Psoas muscle (tissue), 8 donors: Measurements from ENCODE around the gene KCNH2. TPM values are rescaled to one million over a fixed set of nuclear protein-coding genes. Genes with fewer than 3 reads are reported as not detected.
"Not testable (repeated sequence)": the region's sequence is repeated elsewhere in the genome, so short reads cannot be mapped to it uniquely, and the experiment has no call there.

Experiments
- ATAC-seq, 4 donors: fragments of 200-7000 bp; cut with Tn5 transposase; one replicate each; pipeline ENCODE4 v1.9.1; 2020; ENCODE audit warnings: moderate library complexity in 3 of 4, mild to moderate bottlenecking in 2 of 4
- DNase-seq, 2 donors: peaks; one replicate each; pipeline ENCODE4 v3.0.0-alpha.2; 2020
- H3K27ac ChIP-seq: fragments of 200-600 bp; one replicate; pipeline ENCODE4 v1.8.0; 2022
- H3K27me3 ChIP-seq, 3 donors: fragments of 200-600 bp in 1 of 3; one replicate each; pipeline versions ENCODE4 v1.6.1 to v1.8.0; 2013 to 2022; ENCODE audit warnings: low read length in 2 of 3, mild to moderate bottlenecking in 2 of 3, moderate library complexity in 1 of 3; ENCODE audit not compliant: insufficient read depth in 3 of 3
- H3K36me3 ChIP-seq, 2 donors: fragments of 200-600 bp in 1 of 2; one replicate each; pipeline versions ENCODE4 v1.6.1 to v1.8.0; 2013 to 2022; ENCODE audit warnings: low read depth in 1 of 2, mild to moderate bottlenecking in 1 of 2, moderate library complexity in 1 of 2; ENCODE audit not compliant: insufficient read depth in 1 of 2
- H3K4me1 ChIP-seq: fragments of 200-600 bp; one replicate; pipeline ENCODE4 v1.8.0; 2022
- H3K4me3 ChIP-seq: fragments of 200-600 bp; one replicate; pipeline ENCODE4 v1.8.0; 2022; ENCODE audit warnings: mild to moderate bottlenecking
- H3K9me3 ChIP-seq: fragments of 200-600 bp; one replicate; pipeline ENCODE4 v1.8.0; 2022
- WGBS, 3 donors: extraction: QIAGEN DNeasy Blood & Tissue Kit; methylation state at CpG; one replicate each; pipeline versions ENCODE4 v1.1.6 to v1.1.7; 2013; 5-methylcytosine and 5-hydroxymethylcytosine counted together
- intact Hi-C, 2 donors: fragments of 100-400 bp; cut with DNase I; formaldehyde crosslinking; loops; one replicate each; pipeline versions ENCODE4 v1.11.0 to v1.14.2; 2022
- long read RNA-seq, 2 donors: library from polyadenylated mRNA; unstranded; transcript quantifications; one replicate each; pipeline ENCODE4 v2.0.0, GENCODE V29; 2021
- polyA plus RNA-seq, 3 donors: library from polyadenylated mRNA; stranded (reverse); fragments of 200-250 nt; gene quantifications; one replicate each; pipeline ENCODE4 v1.2.3, GENCODE V29; 2013
- total RNA-seq, 4 donors: library from RNA; stranded (reverse); fragmentation: NEBNext Ultra II Directional in 2 of 4; extraction: Animal tissue kit (Norgen Biotek cat#: 25700) in 2 of 4; gene quantifications; one replicate each; pipeline versions ENCODE4 v1.2.1 to v1.2.4, GENCODE V29; 2021 to 2023
- TF ChIP-seq, protein P1 (sequence below): fragments of 200-600 bp; IDR thresholded peaks from one replicate; pipeline ENCODE4 v1.8.0; 2022; ENCODE audit warnings: antibody characterized with exemption
- donor health status: healthy with polysubstance abuse.
- donor health status: DM: no; HTN: no; CAD: no; lungs with moderate emphysema.
- donor health status: Bipolar disorder and iron deficiency.
- donor health status: healthy.
- donor health status: DM: yes; HTN: yes; CAD: no.
- donor health status: DM: no; HTN: no; CAD: no.
- donor health status: DM: no; HTN: no; CAD: no.
- donor health status: DM: yes; HTN: yes; CAD: no.

KCNH2 gene
- under 1 TPM; 0.21 to 0.39 (median 0.22) TPM for total RNA-seq
- polyA plus RNA-seq = under 1 TPM; 0.18 to 0.48 (median 0.20) TPM
- long read RNA-seq, donor 1 = 0 reads
- long read RNA-seq, donor 2, partial matches to known transcripts = 1 of 2 reads
- long read RNA-seq, donor 2, other reads (novel, unspliced or antisense) = 0 of 2 reads

- peaks cover 5% of the 10 kb centered on the region for H3K4me1 ChIP-seq
- 0 to 7% (median 1%) methylated on average over 15 to 81 of the region's 81 CpGs for WGBS, 3 donors
- TF ChIP-seq, protein P1, sequence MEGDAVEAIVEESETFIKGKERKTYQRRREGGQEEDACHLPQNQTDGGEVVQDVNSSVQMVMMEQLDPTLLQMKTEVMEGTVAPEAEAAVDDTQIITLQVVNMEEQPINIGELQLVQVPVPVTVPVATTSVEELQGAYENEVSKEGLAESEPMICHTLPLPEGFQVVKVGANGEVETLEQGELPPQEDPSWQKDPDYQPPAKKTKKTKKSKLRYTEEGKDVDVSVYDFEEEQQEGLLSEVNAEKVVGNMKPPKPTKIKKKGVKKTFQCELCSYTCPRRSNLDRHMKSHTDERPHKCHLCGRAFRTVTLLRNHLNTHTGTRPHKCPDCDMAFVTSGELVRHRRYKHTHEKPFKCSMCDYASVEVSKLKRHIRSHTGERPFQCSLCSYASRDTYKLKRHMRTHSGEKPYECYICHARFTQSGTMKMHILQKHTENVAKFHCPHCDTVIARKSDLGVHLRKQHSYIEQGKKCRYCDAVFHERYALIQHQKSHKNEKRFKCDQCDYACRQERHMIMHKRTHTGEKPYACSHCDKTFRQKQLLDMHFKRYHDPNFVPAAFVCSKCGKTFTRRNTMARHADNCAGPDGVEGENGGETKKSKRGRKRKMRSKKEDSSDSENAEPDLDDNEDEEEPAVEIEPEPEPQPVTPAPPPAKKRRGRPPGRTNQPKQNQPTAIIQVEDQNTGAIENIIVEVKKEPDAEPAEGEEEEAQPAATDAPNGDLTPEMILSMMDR = no peak
- no peaks in the 10 kb centered on the region for H3K36me3 ChIP-seq
- peak in 2 of 4 donors; percentile 23 to 65 for ATAC-seq
- no peaks in the 10 kb centered on the region for H3K9me3 ChIP-seq
- no peak for DNase-seq
- H3K27me3 ChIP-seq = peaks cover 0 to 89% (median 25%) of the 10 kb centered on the region in 3 donors
- H3K27ac ChIP-seq = no peak within 1 kb of the TSS
- peak within 1 kb of the TSS; percentile 52 for H3K4me3 ChIP-seq
- intact Hi-C loops = no loop called here
Measured at GRCh38 chr7:150978126-150978789, at the start of gene KCNH2. KCNH2 (minus strand) TSS chr7:150978321; CDS start chr7:150977913, 408 bp downstream.

DNA sequence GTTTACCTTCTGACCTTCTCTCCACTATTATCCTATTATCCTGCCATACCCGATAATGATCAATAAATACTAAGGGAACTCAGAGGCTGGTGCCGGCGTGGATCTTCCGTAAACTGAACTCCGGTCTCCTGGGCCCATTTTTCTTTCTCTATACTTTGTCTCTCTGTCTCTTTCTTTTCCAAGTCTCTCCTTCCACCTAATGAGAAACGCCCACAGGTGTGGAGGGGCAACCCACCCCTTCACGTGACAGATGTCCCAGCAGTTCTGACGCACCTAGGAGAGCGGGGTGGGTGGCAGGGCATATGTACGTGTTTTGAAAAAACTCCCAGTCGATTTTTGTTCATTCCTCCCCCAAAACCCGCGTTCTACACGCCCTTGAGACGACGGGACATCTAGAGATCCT, 49.6 kb upstream of the KCNH2 start:
- Histone ChIP-seq H3K27ac (peak overlapping the region; percentile 88), H3K4me3 (peak overlapping the region; percentile 82), H3K36me3 (peaks cover 0 to 16% of the 10 kb centered on the region in 2 donors)
- WGBS, 3 donors = 7 to 11% (median 10%) methylated on average over 16 of the region's 16 CpGs
- not testable (repeated sequence) for H3K4me1 ChIP-seq, H3K9me3 ChIP-seq, H3K27me3 ChIP-seq, DNase-seq
- intact Hi-C loops = loop anchor here in 1 of 2 donors (5.0 kb wide), 1 partner anchor 85 kb away; no protein-coding TSS in a partner anchor
- ATAC-seq = peak in 1 of 4 donors; percentile 0

DNA sequence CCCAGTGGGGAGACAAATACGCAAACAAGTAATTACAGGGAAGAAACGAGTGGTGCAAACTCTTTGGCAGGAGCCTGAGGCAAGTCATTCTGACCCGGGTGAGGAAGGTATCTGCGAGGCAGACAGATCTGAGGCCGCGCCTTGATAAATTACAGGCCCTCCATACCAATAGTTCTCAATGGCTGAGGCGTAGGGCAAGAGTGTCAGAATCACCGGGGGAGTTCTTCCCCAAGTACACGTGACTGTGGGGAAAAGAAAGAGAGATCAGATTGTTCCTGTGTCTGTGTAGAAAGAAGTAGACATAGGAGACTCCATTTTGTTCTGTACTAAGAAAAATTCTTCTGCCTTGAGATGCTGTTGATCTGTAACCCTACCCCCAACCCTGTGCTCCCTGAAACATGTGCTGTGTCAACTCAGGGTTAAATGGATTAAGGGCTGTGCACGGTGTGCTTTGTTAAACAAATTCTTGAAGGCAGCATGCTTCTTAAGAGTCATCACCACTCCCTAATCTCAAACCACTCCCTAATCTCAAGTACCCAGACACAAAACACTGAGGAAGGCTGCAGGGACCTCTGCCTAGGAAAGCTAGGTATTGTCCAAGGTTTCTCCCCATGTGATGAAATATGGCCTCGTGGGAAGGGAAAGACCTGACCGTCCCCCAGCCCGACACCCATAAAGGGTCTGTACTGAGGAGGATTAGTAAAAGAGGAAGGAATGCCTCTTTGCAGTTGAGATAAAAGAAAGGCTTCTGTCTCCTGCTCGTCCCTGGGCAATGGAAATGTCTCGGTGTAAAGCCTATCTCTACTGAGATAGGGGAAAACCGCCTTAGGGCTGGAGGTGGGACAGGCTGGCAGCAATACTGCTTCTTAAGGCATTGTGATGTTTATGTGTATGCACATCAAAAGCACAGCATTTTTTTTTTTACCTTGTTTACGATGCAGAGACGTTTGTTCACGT, 48.9 kb upstream of the KCNH2 start:
- H3K9me3 ChIP-seq, DNase-seq, H3K36me3 ChIP-seq, H3K4me1 ChIP-seq, ATAC-seq, H3K27me3 ChIP-seq: not testable (repeated sequence)
- Histone ChIP-seq H3K27ac (peak overlapping the region; percentile 88), H3K4me3 (peak overlapping the region; percentile 82)
- intact Hi-C loops = loop anchor here in 1 of 2 donors (5.0 kb wide), 1 partner anchor 85 kb away; no protein-coding TSS in a partner anchor
- WGBS, 3 donors = 50 to 56% (median 56%) methylated on average over 19 of the region's 19 CpGs

- Histone ChIP-seq H3K27me3 (no peaks in the 10 kb centered on the region), H3K36me3 (no peaks in the 10 kb centered on the region), H3K9me3 (no peaks in the 10 kb centered on the region), H3K27ac (no peak overlapping the region), H3K4me1 (peaks cover 9% of the 10 kb centered on the region), H3K4me3 (no peak overlapping the region)
- WGBS, 3 donors = 77 to 84% (median 81%) methylated on average over 4 of the region's 4 CpGs
- ATAC-seq (no peak), DNase-seq (no peak)
- intact Hi-C loops = loop anchor here in 1 of 2 donors (5.0 kb wide), 1 partner anchor 86 kb away; no protein-coding TSS in a partner anchor
- TF ChIP-seq, protein P1 = no peak
Measured at GRCh38 chr7:151025924-151026671, 48.0 kb upstream of the KCNH2 start.

GRCh38 chr7:151024435-151025056, 46.4 kb upstream of the KCNH2 start, which contains the start of gene ATG9B:
ATG9B (minus strand) TSS chr7:151024494; CDS start chr7:151024423, 71 bp downstream.
- 70 to 77% (median 72%) methylated on average over 4 of the region's 4 CpGs for WGBS, 3 donors
- H3K36me3 ChIP-seq = no peaks in the 10 kb centered on the region
- no peak for ATAC-seq
- H3K27me3 ChIP-seq = peaks cover 0 to 5% (median 0%) of the 10 kb centered on the region in 3 donors
- intact Hi-C loops = loop anchor here in 1 of 2 donors (5.0 kb wide), 1 partner anchor 88 kb away; no protein-coding TSS in a partner anchor
- TF ChIP-seq, protein P1 = no peak
- no peak within 1 kb of the TSS for H3K4me3 ChIP-seq
- peaks cover 7% of the 10 kb centered on the region for H3K4me1 ChIP-seq
- no peaks in the 10 kb centered on the region for H3K9me3 ChIP-seq
- no peak within 1 kb of the TSS for H3K27ac ChIP-seq
- DNase-seq = no peak
